ENCODE measurements around the gene CCDC107. TPM values are rescaled to one million over a fixed set of nuclear protein-coding genes. Genes with fewer than 3 reads are reported as not detected.
A peak's percentile ranks its signal among the peaks of the same experiment; 100 is the strongest.

Gene CCDC107
- total RNA-seq, 1 donor from 2014 or later, result 52.2 TPM

- no peaks in the 10 kb centered on the region for H3K27me3 Mint-ChIP-seq (ENCODE audit: low read depth)
- no peaks in the 10 kb centered on the region for H3K9me3 Mint-ChIP-seq (ENCODE audit: low read depth)
- TF ChIP-seq CTCF (IDR thresholded peaks at IDR 0.05), result no peak
- no peak for DNase-seq (ENCODE audit: low spot score)
- peaks cover 48% of the 10 kb centered on the region for H3K36me3 Mint-ChIP-seq (ENCODE audit: low read depth)
- H3K4me1 Mint-ChIP-seq (ENCODE audit: low read depth), result peaks cover 82% of the 10 kb centered on the region
- peak overlapping the region; percentile 99 for H3K4me3 Mint-ChIP-seq (ENCODE audit: unreplicated experiment)
- peak overlapping the region; percentile 69 for H3K27ac Mint-ChIP-seq (ENCODE audit: unreplicated experiment)
Measured at GRCh38 chr9:35685506-35685905, 27.4 kb downstream of the CCDC107 start.

DNA sequence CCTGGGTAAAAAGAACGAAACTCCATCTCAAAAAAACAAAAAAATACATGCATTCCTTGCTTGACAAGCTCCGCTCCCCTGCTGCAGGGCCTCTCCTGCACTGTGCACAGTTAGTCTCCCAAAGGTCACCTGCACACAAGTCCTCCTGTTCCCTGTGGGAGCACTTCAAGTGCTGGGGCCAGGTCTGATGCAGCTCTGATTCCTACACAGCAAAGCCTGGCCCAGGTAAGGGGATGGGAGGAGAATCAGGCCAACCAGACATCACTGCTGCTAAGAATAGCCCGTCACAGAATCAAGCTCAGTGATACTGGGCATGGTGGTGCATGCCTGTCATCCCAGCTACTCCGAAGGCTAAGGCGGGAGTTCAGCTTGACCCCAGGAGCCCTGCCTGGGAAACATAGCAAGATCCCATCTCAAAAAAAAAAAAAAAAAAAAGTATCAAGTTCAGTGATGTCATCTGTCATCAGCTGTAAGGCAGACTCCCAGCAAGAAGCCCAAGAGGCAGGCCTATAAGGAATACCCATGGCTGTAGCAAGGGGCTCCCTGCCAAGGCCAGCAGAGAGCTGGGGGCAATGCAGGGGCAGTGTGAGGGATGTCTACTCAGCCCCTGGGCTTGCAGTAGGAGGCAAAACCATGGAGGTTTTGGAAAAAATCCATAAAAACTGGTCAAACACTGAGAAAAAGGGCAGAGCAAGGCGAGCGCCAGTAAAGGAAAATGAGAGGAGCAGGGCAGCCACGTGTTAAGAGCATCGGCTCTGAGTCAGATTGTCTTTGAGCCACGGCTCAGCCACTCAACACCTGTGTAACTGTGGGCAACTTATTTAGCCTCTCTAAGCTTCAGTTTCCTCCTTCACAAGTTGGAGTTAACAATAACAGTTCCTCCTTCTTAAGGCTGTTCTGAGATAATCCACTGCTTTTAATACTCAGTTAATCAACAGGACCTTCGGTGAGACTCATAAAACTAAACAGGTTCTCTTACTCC lies 28.4 kb downstream of the CCDC107 start:
- no peak for TF ChIP-seq CTCF (IDR thresholded peaks at IDR 0.05)
- Mint-ChIP-seq H3K36me3 (ENCODE audit: low read depth) (peaks cover 48% of the 10 kb centered on the region), H3K4me3 (ENCODE audit: unreplicated experiment) (peak overlapping the region; percentile 99), H3K4me1 (ENCODE audit: low read depth) (peaks cover 79% of the 10 kb centered on the region), H3K27me3 (ENCODE audit: low read depth) (no peaks in the 10 kb centered on the region), H3K9me3 (ENCODE audit: low read depth) (no peaks in the 10 kb centered on the region), H3K27ac (ENCODE audit: unreplicated experiment) (peak overlapping the region; percentile 94)
- no peak for DNase-seq (ENCODE audit: low spot score)

- H3K4me1 Mint-ChIP-seq (ENCODE audit: low read depth), result peaks cover 78% of the 10 kb centered on the region
- peak overlapping the region; percentile 94 for H3K27ac Mint-ChIP-seq (ENCODE audit: unreplicated experiment)
- H3K27me3 Mint-ChIP-seq (ENCODE audit: low read depth), result no peaks in the 10 kb centered on the region
- H3K4me3 Mint-ChIP-seq (ENCODE audit: unreplicated experiment), result peak overlapping the region; percentile 99
- DNase-seq (ENCODE audit: low spot score), result no peak
- no peaks in the 10 kb centered on the region for H3K9me3 Mint-ChIP-seq (ENCODE audit: low read depth)
- peaks cover 42% of the 10 kb centered on the region for H3K36me3 Mint-ChIP-seq (ENCODE audit: low read depth)
- no peak for TF ChIP-seq CTCF (IDR thresholded peaks at IDR 0.05)
Measured at GRCh38 chr9:35687306-35687705, 29.2 kb downstream of the CCDC107 start.

DNA sequence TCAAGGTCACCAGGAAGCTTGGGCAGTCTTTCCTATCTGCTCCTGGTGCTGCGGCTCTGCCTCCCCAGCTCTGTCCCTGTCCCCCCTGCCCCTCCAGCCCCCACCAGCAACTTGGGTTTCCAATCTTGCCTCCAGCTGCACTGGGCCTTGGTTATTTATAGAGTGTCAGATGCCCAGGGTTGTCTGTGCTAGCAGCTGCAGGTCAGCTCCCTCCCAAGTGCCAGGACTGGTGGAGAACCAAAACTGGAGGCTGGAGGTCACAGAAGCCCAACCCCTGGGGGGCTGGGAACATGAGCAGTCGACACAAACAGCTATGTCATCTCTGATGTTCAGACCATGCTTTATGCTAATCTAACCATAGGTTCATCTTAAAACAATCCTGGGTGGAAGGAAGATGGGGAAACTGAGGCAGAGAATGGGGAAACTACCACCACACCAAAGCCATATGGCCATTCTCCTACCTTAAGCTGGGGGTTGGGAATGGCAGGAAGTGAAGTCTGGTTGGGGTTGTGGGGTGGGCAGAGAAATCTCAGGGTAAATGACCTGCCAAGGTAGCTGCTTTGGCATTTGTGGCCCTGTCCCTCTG lies 30.0 kb downstream of the CCDC107 start:
- Mint-ChIP-seq H3K9me3 (ENCODE audit: low read depth) (no peaks in the 10 kb centered on the region), H3K27me3 (ENCODE audit: low read depth) (no peaks in the 10 kb centered on the region), H3K27ac (ENCODE audit: unreplicated experiment) (peak overlapping the region; percentile 94), H3K4me3 (ENCODE audit: unreplicated experiment) (peak overlapping the region; percentile 99), H3K36me3 (ENCODE audit: low read depth) (peaks cover 35% of the 10 kb centered on the region), H3K4me1 (ENCODE audit: low read depth) (peaks cover 71% of the 10 kb centered on the region)
- DNase-seq (ENCODE audit: low spot score), result no peak
- no peak for TF ChIP-seq CTCF (IDR thresholded peaks at IDR 0.05)
